HFFc6 (cell line): ENCODE measurements around the gene NPTX1. TPM values are rescaled to one million over a fixed set of nuclear protein-coding genes. Genes with fewer than 3 reads are reported as not detected.

Experiments used
- DNase-seq: peaks from one replicate; pipeline ENCODE4 v3.0.0-alpha.2; 2018
- H3K27ac Mint-ChIP-seq: 2 replicates; pipeline ENCODE4 v1.8.0; 2020; ENCODE audit warnings: mild to moderate bottlenecking, mixed read lengths
- H3K27me3 Mint-ChIP-seq: 2 replicates; pipeline ENCODE4 v1.8.0; 2021; ENCODE audit warnings: mild to moderate bottlenecking, moderate library complexity, mixed read lengths; ENCODE audit not compliant: insufficient read depth
- H3K36me3 Mint-ChIP-seq: 2 replicates; pipeline ENCODE4 v1.8.0; 2021; ENCODE audit warnings: low read depth, mixed read lengths
- H3K4me1 Mint-ChIP-seq: 2 replicates; pipeline ENCODE4 v1.8.0; 2020; ENCODE audit warnings: low read depth, mixed read lengths
- H3K4me3 Mint-ChIP-seq: 2 replicates; pipeline ENCODE4 v1.8.0; 2020; ENCODE audit warnings: mild to moderate bottlenecking, moderate library complexity, mixed read lengths
- H3K9me3 Mint-ChIP-seq: 2 replicates; pipeline ENCODE4 v1.8.0; 2020; ENCODE audit warnings: mild to moderate bottlenecking, mixed read lengths
- long read RNA-seq: library from polyadenylated mRNA; unstranded; transcript quantifications from one replicate; pipeline ENCODE4 v2.0.0, GENCODE V29; 2019
- total RNA-seq, 6 experiments: library from RNA; stranded (reverse); fragmentation: NEBNext Ultra II Directional; extraction: Animal tissue kit (Norgen Biotek cat#: 25700); gene quantifications; 2 replicates in 1 of 6; 3 replicates in 5 of 6; pipeline ENCODE4 v1.2.3, GENCODE V29; 2021
- TF ChIP-seq, protein P1 (sequence below): fragments of 200-600 bp; sonication (generic); IDR thresholded peaks from 2 replicates; pipeline ENCODE4 v1.5.0; 2021; ENCODE audit warnings: antibody characterized with exemption, mild to moderate bottlenecking

Gene NPTX1, protein sequence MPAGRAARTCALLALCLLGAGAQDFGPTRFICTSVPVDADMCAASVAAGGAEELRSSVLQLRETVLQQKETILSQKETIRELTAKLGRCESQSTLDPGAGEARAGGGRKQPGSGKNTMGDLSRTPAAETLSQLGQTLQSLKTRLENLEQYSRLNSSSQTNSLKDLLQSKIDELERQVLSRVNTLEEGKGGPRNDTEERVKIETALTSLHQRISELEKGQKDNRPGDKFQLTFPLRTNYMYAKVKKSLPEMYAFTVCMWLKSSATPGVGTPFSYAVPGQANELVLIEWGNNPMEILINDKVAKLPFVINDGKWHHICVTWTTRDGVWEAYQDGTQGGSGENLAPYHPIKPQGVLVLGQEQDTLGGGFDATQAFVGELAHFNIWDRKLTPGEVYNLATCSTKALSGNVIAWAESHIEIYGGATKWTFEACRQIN
- 1 to 10 TPM in 4 of 6 experiments, under 1 TPM in 2; 0.26 to 2.9 (median 2.6) TPM for total RNA-seq
- long read RNA-seq: 0 reads

DNA sequence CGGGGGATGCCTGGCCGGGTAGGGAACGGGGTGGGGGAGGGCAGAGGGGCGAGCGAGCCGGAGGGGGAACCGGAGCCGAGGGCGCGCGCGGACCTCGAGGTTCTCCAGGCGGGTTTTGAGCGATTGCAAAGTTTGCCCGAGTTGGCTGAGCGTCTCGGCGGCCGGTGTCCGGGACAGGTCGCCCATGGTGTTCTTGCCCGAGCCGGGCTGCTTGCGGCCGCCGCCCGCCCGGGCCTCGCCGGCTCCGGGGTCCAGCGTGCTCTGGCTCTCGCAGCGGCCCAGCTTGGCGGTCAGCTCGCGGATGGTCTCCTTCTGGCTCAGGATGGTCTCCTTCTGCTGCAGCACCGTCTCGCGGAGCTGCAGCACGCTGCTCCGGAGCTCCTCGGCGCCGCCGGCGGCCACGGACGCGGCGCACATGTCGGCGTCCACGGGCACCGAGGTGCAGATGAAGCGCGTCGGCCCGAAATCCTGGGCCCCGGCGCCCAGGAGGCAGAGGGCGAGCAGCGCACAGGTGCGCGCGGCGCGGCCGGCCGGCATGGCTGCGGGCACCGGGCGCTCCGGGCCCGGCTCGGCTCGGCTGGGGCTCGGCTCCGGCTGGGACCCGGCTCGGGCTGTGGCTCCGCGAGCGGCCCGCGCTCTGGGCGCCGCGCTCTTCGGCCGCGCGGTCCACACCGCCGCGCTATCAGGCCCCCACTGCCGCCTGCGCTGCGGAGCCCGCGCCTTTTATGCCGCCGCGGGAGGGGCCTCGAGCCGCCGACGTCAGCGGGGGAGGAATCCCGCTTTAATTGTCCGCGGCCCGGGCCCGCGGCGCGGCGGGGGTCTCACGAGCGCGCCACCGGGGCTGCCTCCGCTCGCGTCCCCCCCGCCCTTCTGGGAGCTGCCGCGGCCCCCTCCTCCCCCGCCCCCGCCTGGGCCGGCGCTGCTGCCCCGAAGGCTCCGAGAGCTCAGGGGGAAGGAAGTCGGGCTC lies at the start of gene NPTX1:
NPTX1 (minus strand) TSS at position 698 of the 967 bp plus-strand sequence; CDS start at position 537, 161 bp downstream.
- DNase-seq: no peak
- TF ChIP-seq, protein P1, sequence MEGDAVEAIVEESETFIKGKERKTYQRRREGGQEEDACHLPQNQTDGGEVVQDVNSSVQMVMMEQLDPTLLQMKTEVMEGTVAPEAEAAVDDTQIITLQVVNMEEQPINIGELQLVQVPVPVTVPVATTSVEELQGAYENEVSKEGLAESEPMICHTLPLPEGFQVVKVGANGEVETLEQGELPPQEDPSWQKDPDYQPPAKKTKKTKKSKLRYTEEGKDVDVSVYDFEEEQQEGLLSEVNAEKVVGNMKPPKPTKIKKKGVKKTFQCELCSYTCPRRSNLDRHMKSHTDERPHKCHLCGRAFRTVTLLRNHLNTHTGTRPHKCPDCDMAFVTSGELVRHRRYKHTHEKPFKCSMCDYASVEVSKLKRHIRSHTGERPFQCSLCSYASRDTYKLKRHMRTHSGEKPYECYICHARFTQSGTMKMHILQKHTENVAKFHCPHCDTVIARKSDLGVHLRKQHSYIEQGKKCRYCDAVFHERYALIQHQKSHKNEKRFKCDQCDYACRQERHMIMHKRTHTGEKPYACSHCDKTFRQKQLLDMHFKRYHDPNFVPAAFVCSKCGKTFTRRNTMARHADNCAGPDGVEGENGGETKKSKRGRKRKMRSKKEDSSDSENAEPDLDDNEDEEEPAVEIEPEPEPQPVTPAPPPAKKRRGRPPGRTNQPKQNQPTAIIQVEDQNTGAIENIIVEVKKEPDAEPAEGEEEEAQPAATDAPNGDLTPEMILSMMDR: no peak
- Mint-ChIP-seq H3K36me3 (no peaks in the 10 kb centered on the region), H3K27me3 (peaks cover 54% of the 10 kb centered on the region), H3K9me3 (no peaks in the 10 kb centered on the region), H3K27ac (no peak within 1 kb of the TSS), H3K4me3 (peak within 1 kb of the TSS; percentile 32; the same call in 1 of the 2 replicates), H3K4me1 (peaks cover 12% of the 10 kb centered on the region)

DNA sequence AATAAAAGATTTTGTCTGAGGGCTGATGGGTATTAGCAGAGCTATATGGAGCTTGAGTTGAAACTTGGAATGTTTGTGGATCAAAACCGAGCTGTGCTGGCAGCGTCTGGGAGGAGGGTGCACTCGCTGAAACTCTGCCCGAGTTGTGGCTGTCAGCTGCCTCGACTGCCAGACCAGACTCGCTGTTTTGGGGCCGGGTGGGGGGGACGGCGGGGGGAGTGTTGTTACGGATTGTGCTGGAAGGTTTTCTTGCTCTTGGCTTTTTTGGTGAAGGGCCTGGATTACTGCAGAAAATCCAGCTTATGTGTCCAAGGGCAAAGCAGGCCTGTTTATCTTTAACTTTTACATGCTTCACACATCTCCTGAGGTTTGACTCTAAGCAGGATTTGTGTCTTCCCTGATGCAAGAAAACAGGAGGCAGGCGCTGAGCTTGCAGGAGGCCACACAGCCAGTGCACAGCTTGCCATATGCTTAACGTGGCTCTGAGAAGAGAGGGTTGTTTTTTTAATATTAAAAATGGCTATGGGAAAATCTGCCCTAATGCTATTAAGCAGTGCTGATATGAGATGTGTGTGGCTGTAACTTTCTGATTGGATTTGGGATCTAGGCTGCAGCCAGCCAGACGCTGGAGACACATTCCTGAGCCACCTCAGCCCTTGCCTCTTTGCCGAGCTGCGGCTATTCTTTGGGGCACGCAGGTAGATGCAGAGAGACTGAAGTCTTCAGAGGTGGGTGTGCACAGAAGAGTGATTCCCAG lies 47.7 kb upstream of the NPTX1 start:
- DNase-seq: no peak
- peaks cover 16% of the 10 kb centered on the region for H3K27me3 Mint-ChIP-seq
- peaks cover 26% of the 10 kb centered on the region for H3K4me1 Mint-ChIP-seq
- TF ChIP-seq, protein P1: no peak
- no peak overlapping the region for H3K27ac Mint-ChIP-seq
- no peak overlapping the region for H3K4me3 Mint-ChIP-seq
- H3K9me3 Mint-ChIP-seq: no peaks in the 10 kb centered on the region
- peaks cover 6% of the 10 kb centered on the region; the same call in 1 of the 2 replicates for H3K36me3 Mint-ChIP-seq

DNA sequence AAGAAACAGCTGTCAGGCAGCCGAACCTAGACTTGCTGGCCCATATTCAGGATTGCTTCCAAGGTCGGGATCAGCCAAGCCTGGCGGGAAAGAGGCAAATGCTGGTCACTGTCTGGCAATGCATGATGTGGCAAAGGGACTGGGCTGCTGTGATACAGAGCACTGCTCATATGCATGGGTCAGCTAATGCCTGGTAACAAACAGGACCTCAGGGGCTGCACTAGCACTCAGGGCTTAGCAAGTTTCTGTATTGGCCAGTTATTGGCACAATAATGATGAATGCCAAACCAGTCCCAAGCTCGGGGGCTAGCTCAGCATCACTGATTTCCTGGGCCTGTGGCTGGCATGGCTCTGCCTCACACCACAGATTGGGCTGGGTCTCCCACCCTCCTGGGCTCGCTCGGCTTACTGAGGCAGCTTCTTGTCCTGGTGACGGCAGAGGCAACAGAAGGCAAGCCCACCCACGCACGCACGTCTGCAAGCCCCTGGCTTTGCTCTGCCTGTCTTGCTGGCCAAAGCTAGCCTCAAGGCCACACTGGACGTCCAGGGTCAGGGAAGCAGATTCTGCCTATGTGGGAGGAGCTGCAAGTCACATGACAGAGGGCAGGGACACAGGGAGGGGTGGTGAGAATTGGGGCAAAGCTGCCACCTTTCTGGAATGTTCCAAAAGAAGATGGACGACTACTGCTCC lies 46.8 kb upstream of the NPTX1 start:
- H3K4me1 Mint-ChIP-seq: peaks cover 18% of the 10 kb centered on the region
- no peaks in the 10 kb centered on the region for H3K9me3 Mint-ChIP-seq
- peaks cover 18% of the 10 kb centered on the region for H3K27me3 Mint-ChIP-seq
- TF ChIP-seq, protein P1: no peak
- H3K27ac Mint-ChIP-seq: no peak overlapping the region
- no peak overlapping the region for H3K4me3 Mint-ChIP-seq
- no peak for DNase-seq
- H3K36me3 Mint-ChIP-seq: peaks cover 6% of the 10 kb centered on the region; the same call in 1 of the 2 replicates

DNA sequence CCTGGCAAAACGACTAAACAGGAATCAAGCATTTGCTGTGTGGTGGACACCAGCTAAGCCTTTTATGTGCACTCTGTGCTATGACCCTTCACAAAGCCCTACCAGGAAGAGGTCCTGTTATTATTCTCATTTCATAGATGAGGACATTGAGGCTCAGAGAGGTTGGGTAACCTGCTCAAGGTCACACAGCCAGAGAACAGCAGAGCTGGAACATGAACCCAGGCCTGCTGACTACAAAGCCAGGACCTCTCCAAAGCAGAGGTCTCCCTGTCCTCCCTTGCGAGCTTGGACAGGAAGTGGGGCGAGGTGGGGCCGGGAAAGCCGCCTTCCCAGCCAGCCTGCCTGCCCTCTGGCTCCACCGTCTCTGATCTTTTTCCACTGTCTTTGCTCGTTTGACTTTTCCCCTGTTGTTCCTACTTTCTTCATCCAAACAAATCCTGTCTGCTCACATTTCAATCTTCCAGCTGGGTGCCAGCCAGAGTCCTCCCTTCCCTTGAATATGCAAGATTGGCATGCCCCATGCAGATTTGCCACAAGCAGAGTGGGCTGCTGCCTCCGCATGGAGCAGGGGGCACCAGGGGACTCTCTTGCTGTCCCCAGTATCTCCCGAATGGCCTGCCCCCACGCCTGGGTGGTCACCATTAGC lies 44.5 kb upstream of the NPTX1 start:
- peaks cover 17% of the 10 kb centered on the region for H3K27me3 Mint-ChIP-seq
- H3K27ac Mint-ChIP-seq: no peak overlapping the region
- H3K4me1 Mint-ChIP-seq: peaks cover 5% of the 10 kb centered on the region; the same call in 1 of the 2 replicates
- TF ChIP-seq, protein P1: no peak
- H3K36me3 Mint-ChIP-seq: no peaks in the 10 kb centered on the region
- H3K9me3 Mint-ChIP-seq: no peaks in the 10 kb centered on the region
- no peak overlapping the region for H3K4me3 Mint-ChIP-seq
- DNase-seq: no peak
